ENCODE data around the gene SPATA20. TPM values are rescaled to one million over a fixed set of nuclear protein-coding genes. Genes with fewer than 3 reads are reported as not detected.

The SPATA20 gene
- polyA plus RNA-seq, 2 of the 4 experiments (the other 2 are of a cell fraction), result 34.4 to 110 TPM

GRCh38 chr17:50577451-50577954 lies 30.5 kb downstream of the SPATA20 start (continued):
- TF ChIP-seq RAD21 (conservative IDR thresholded peaks at IDR 0.05 in 1 of 2, IDR thresholded peaks at IDR 0.05 in 1 of 2), result no peak
- TF ChIP-seq USF2 (IDR thresholded peaks at IDR 0.05), result no peak

GRCh38 chr17:50578173-50578572 lies 31.2 kb downstream of the SPATA20 start:
- Histone ChIP-seq H3K4me3 (no peak overlapping the region), H3K27ac (no peak overlapping the region), H3K4me2 (no peak overlapping the region), H3K4me1 (no peaks in the 10 kb centered on the region), H3K9me3 (no peaks in the 10 kb centered on the region)
- ChIA-PET POLR2A (no interaction called here), CTCF (interaction anchor here (0.5 to 3.8 kb wide), 9 partner anchors 14 to 181 kb away, joined by 3 to 13 read pairs (median 4); no protein-coding TSS in a partner anchor)
- FAIRE-seq, result no peak
- no peak for DNase-seq (ENCODE audit: low read depth in 1 of 2, low spot score in 1 of 2)
- no peak for ATAC-seq
- no peak for TF ChIP-seq ZFP36 (IDR thresholded peaks at IDR 0.05; ENCODE audit: borderline replicate concordance, partially characterized antibody)
- no peak for TF ChIP-seq FOSB (CRISPR knock-in tag; IDR thresholded peaks at IDR 0.05)
- TF ChIP-seq SMC3 (IDR thresholded peaks at IDR 0.05), result no peak
- no peak for TF ChIP-seq KDM5A (IDR thresholded peaks at IDR 0.05)
- no peak for TF ChIP-seq EHF (CRISPR knock-in tag; IDR thresholded peaks at IDR 0.05)
- TF ChIP-seq ESRRA (IDR thresholded peaks at IDR 0.05; ENCODE audit: borderline replicate concordance, low read length), result no peak
- TF ChIP-seq HOXB5 (CRISPR knock-in tag; IDR thresholded peaks at IDR 0.05), result no peak
- TF ChIP-seq FOXS1 (CRISPR knock-in tag; IDR thresholded peaks at IDR 0.05), result no peak
- TF ChIP-seq RFX5 (IDR thresholded peaks at IDR 0.05), result no peak
- no peak for TF ChIP-seq HOXA7 (CRISPR knock-in tag; IDR thresholded peaks at IDR 0.05)
- no peak for TF ChIP-seq CBX8 (IDR thresholded peaks at IDR 0.05)
- TF ChIP-seq SREBF2 (IDR thresholded peaks at IDR 0.05), result no peak
- no peak for TF ChIP-seq EHMT2 (IDR thresholded peaks at IDR 0.05; ENCODE audit: low read depth)
- no peak for TF ChIP-seq EP300 (IDR thresholded peaks at IDR 0.05)
- TF ChIP-seq CBX2 (IDR thresholded peaks at IDR 0.05; ENCODE audit: borderline replicate concordance, low read depth), result no peak
- no peak for TF ChIP-seq RARB (CRISPR knock-in tag; IDR thresholded peaks at IDR 0.05)
- no peak for TF ChIP-seq JUN (IDR thresholded peaks at IDR 0.05)
- TF ChIP-seq PBX3 (IDR thresholded peaks at IDR 0.05), result no peak
- no peak for TF ChIP-seq POLR2A (IDR thresholded peaks at IDR 0.05; ENCODE audit: low read length)
- 87% methylated on average over 16 of the region's 16 CpGs for WGBS (ENCODE audit: missing lambda C conversion rate)

GRCh38 chr17:50579399-50579798 lies 32.4 kb downstream of the SPATA20 start:
- WGBS (ENCODE audit: missing lambda C conversion rate), result 94% methylated on average over 7 of the region's 7 CpGs
- ATAC-seq (no peak), DNase-seq (ENCODE audit: low read depth in 1 of 2, low spot score in 1 of 2) (no peak), FAIRE-seq (no peak)
- Histone ChIP-seq H3K4me1 (no peaks in the 10 kb centered on the region), H3K27ac (no peak overlapping the region), H3K9me3 (no peaks in the 10 kb centered on the region), H3K4me2 (no peak overlapping the region), H3K4me3 (no peak overlapping the region)
- POLR2A ChIA-PET, result no interaction called here
- TF ChIP-seq PHF8 (IDR thresholded peaks at IDR 0.05; ENCODE audit: borderline replicate concordance, low read depth), result no peak
- TF ChIP-seq POLR2AphosphoS2 (conservative IDR thresholded peaks at IDR 0.05; ENCODE audit: low read length), result no peak
- TF ChIP-seq FOSL2 (IDR thresholded peaks at IDR 0.05), result no peak
- no peak for TF ChIP-seq FOSL2 (CRISPR knock-in tag; IDR thresholded peaks at IDR 0.05)
- TF ChIP-seq RNF2 (IDR thresholded peaks at IDR 0.05; ENCODE audit: borderline replicate concordance, low read depth), result no peak
- TF ChIP-seq ATOH8 (CRISPR knock-in tag; IDR thresholded peaks at IDR 0.05; ENCODE audit: low read depth), result no peak
- no peak for TF ChIP-seq JUNB (IDR thresholded peaks at IDR 0.05)
- no peak for TF ChIP-seq NPAS2 (CRISPR knock-in tag; IDR thresholded peaks at IDR 0.05; ENCODE audit: borderline replicate concordance)
- no peak for TF ChIP-seq TFCP2L1 (CRISPR knock-in tag; IDR thresholded peaks at IDR 0.05)
- TF ChIP-seq ESRRA (IDR thresholded peaks at IDR 0.05; ENCODE audit: borderline replicate concordance, low read length), result no peak
- no peak for TF ChIP-seq HMGXB4 (CRISPR knock-in tag; IDR thresholded peaks at IDR 0.05; ENCODE audit: borderline replicate concordance)
- TF ChIP-seq ZSCAN20 (CRISPR knock-in tag; IDR thresholded peaks at IDR 0.05), result no peak
- no peak for TF ChIP-seq BCL3 (IDR thresholded peaks at IDR 0.05)
- TF ChIP-seq EP300 (IDR thresholded peaks at IDR 0.05), result no peak
- TF ChIP-seq MAFK (IDR thresholded peaks at IDR 0.05; ENCODE audit: partially characterized antibody), result no peak
- CTCF ChIA-PET, result interaction anchor here (1.1 to 1.3 kb wide), 2 partner anchors 9 to 29 kb away, joined by 4 read pairs; no protein-coding TSS in a partner anchor

All from A549 (cell line).